NCI-H460 (cell line): ENCODE results near the gene SHFL. TPM values are rescaled to one million over a fixed set of nuclear protein-coding genes. Genes with fewer than 3 reads are reported as not detected.
A peak's percentile ranks its signal among the peaks of the same experiment; 100 is the strongest.

Source experiments
- DNase-seq: peaks from one replicate; pipeline ENCODE4 v3.0.0-alpha.2; 2016; ENCODE audit warnings: low read depth; ENCODE audit errors: extremely low read depth
- total RNA-seq: library from RNA; depleted of rRNA; stranded (reverse); fragments of >200 nt; shearing (Covaris generic); gene quantifications from 2 replicates; pipeline ENCODE4 v1.2.3, GENCODE V29; 2014

SHFL gene
- total RNA-seq, 1 experiment from 2014 or later, result 9.4 TPM

DNA sequence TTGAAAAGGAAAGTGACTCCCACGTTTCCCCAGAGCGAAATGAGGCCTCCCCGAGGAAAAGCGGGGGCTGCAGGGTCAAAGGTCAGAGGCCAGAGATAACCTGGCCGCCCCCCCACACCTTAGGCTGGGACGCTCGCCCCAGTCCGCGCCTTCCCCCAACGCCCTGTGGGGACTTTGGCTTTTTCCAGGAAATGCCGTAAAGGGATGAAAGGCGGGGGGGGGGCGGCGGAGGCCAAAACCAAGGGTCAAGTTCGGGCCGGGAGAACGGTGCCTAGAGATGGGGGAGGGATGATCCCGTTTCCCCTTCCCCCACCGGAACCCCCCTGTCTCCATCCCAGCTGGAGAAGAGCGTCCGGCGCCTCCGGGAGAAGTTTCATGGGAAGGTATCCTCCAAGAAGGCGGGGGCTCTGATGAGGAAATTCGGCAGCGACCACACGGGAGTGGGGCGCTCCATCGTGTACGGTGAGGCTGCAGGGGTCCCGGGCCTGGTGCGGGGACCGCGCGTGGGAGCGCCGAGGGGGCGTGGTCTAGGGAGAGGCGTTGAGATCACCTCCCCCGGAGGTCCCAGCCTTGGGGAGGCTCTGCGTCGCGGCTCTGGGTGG, 575 bp downstream of the SHFL start:
- no peak for DNase-seq

GRCh38 chr19:10087296-10088061, 1.4 kb downstream of the SHFL start:
- DNase-seq, result no peak

DNA sequence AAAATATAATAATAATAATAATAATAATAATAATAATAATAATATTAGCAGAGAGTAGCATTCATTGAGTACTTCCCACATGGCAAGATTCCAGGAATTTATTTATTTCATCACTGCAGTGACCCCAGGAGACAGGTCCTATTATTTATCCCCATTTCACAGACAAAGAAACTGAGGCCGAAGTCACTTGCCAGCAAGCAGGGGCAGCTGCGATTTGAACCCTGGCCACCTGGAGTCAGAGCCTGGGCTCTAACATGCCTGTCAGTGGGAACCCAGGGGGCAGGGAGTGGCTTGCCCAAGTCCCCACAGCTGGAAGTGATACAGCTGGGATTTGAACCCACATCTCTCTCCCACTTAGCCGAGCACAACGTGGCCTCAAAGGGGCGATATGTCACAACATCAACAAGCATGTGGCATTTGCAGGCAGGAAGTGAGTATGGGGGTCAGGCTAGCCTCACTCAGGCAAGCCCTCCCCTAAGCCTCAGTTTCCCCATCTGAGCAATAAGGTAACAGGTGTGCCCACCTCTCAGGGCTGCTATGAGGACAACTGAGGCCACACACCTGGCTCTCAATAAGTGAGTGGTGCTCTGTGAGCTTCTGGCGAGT, 2.9 kb downstream of the SHFL start:
- DNase-seq, result no peak

DNA sequence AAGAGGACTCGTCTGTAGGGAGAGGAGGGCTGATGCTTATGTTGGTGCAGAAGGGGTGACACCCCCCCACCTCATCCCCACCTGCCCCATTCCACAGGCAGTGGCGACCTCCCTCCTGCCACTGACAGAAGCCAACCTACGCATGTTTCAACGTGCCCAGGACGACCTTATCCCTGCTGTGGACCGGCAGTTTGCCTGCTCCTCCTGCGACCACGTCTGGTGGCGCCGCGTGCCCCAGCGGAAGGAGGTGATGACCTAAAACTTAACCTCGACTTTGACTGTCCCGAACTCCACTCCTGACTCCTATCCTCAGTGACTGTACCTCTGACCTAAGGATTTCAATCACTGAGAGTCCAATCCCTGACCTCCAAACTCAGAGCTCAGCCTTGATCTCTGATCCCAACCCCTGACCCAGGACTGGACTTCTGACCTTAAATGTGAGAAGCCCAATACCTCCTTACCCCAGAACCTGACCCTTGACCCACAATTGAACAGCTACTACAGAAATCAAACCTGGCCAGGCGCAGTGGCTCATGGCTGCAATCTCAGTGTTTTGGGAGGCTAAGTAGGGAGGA, 3.8 kb downstream of the SHFL start:
- DNase-seq, result no peak

DNA sequence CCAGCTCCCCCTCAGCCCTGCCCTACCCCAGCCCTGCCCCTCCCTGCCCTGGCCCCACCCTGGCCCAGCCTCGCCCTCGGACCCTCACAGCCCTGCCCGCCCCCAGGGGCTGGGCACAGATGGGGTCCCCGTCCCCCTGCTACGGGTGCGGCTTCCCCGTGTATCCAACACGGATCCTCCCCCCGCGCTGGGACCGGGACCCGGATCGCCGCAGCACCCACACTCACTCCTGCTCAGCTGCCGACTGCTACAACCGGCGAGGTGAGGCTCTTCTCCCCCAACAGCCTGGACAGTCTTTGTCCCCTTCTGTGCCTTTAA, 5.2 kb downstream of the SHFL start:
- no peak for DNase-seq

DNA sequence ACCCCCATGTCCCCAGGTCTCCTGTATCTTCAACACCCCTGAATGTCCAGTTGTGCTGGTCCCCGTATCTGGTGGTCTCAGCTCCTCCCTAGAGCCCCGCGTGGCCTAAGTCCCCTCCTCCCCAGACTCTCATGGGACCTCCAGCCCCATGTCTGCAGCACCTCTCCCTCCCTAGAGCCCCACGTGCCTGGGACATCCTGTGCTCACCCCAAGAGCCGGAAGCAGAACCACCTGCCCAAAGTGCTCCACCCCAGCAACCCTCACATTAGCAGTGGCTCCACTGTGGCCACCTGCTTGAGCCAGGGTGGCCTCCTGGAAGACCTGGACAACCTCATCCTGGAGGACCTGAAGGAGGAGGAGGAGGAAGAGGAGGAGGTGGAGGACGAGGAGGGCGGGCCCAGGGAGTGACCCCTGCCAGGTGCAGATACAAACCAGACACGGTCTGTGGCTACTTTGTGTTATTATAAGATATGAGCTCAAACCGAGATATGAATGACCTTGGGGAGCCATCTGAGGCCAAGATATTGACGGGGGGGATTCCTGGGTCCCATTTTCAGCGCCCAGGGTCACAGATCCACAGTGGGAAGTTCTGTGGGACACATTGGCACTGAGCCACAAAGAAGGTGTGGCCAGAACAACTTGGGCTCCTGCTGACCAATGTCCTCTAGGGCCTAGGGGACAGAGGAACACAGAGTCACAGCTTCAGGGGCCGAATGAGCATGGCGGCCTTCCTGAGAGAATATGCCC, 6.0 kb downstream of the SHFL start:
- DNase-seq, result no peak

- DNase-seq, result no peak
Observed at GRCh38 chr19:10092648-10093294, 6.7 kb downstream of the SHFL start.

DNA sequence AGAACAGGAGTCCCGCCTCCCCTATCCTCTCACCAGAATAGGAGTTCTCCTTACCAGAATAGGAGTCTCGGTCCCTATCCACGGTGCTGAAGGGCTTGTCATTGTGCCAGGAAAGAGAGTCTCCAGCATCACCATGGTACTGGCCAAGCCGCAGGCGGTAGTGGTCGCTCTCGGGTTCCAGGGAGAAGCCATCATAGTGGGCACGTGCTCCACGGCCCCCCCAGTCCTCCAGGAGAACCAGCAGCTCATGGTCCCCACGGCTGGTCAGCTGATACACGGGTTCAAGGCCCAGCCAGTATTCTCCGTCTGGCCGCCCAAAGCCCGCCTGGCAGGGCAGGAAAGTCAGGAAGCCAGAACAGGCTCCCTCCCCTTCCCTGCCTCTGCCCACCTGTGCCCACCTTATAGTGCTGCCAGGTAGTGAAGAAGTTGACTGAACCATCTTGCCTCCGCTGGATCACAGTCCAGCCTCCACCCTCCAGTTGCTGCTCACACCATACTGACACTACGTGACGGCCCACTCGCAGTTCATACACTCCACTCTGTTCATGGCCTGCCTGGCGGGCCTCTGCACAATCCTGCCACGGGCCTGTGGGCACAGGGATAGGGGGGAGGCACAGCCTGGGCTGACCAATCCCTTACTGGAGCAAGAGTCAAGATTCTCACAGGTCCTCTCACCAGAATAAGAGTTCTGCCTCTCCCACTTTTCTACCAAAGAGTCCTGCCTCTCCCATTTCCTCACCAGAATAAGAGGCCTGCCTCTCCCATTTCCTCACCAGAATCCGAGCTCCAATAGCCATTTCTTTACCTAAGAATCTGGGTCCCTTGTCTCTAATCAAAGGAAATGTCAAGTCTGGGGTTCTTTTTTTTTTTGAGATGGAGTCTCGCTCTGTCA, 7.4 kb downstream of the SHFL start:
- DNase-seq, result no peak

GRCh38 chr19:10095622-10095947, 9.5 kb downstream of the SHFL start:
- DNase-seq, result no peak

DNA sequence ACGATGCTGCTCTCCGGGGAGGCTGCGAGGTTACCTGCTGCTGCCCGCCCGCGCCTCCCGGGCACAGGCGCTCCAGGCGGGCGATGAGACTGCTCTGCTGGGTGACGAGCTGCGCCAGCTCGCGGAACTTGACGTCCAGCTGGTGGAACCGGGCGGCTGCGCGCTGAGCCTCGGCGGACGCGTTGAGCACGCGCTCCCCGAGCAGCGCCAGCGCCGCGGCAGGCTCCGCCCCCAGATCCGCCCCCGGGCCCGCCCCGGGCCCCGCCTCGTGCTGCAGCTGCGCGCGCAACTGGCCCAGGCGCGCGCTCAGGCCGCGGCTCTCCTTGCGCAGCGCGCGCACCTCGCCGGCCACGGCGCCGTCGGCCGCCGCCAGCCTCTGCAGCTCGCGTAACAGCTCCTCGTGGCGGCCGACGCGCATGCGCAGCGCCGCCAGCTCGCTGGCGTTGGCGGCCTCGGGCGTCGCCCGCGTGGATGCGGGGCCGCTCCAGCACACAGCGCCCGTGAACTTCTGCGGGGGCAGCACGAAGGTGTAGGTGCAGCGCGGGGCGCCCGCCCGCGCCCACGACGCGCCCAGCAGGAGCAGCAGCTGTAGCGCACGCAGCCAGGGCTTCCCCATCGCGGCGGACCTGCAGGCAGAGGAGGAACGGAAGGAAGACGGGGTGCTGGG, 10.0 kb downstream of the SHFL start:
- DNase-seq, result peak; percentile 84

- DNase-seq, result no peak
Observed at GRCh38 chr19:10096615-10096963, 10.5 kb downstream of the SHFL start.

GRCh38 chr19:10100163-10100785, 14.2 kb downstream of the SHFL start:
- no peak for DNase-seq

- DNase-seq, result no peak
Observed at GRCh38 chr19:10102787-10103236, 16.7 kb downstream of the SHFL start.

DNA sequence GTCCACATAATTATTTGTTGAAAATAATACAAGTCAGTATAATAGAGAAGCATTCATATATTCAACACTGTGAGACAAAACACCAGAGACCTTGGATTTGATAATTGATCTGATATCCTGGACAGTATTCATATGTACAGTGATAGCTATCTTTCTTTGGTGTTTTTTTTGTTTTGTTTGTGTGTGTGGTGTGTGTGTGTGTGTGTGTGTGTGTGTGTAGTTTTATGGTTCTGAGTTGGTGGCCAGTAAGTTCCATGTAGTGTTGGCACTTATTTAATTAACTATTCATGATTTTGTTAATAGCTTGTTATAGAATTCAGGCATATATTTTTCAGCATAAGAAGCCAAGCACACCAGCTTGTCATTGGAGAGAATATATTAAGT, 18.0 kb downstream of the SHFL start:
- no peak for DNase-seq

- DNase-seq, result no peak
Observed at GRCh38 chr19:10104665-10105508, 18.8 kb downstream of the SHFL start.

DNA sequence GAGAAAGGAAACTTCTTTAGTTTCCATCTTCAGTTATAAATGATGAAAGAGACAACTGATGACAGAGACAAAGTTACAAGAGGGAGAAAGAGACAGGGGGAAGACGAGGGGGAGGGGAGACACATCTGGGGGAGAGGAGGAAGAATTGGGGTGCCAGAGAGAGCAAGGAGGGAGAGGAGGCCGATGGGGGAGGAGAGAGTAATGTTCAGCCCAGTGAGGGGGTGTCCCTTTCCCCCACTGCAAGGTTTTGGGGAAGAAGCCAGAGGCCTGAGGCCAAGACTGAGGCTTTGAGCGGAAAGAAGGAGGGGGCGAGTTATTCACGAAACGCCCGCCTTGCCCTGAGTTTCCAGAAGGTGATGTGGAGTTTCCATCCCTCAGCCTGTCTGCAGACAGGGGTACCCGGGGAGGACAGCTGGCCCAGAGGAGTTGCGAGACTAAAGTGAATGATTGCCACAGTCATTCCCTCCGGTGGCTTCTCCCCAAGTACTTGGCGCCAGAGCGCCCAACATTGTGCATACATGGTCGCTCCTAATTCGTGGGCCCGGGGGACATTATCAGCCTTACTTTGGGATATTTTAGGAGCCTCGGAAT, 19.5 kb downstream of the SHFL start:
- no peak for DNase-seq

GRCh38 chr19:10106100-10106936, 20.2 kb downstream of the SHFL start, which contains the start of gene PPAN:
PPAN (plus strand) TSS chr19:10106362; CDS start chr19:10106395, 33 bp downstream.
- DNase-seq, result peak; percentile 97
